ENCODE results near the gene SOCS4. TPM values are rescaled to one million over a fixed set of nuclear protein-coding genes. Genes with fewer than 3 reads are reported as not detected.

SOCS4 gene
- total and polyA plus RNA-seq, 12 donors: 4.5 to 23.1 (median 11.6) TPM

DNA sequence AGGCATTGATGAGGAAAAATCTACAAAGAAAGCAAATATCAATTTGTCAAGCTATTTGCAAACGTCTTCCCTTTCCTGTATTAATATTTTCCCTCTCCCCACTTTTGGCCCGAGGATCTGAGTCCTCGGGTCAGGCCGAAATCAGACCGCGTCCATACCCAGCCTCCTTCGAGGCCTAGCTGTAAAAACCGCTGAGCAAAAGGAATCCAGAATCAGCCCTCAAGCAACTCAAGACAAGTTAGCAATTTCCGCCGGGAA, 24.1 kb downstream of the SOCS4 start:
- no peaks in the 10 kb centered on the region for H3K36me3 ChIP-seq (replicated peaks in 1 of 2)
- H3K9me3 ChIP-seq (replicated peaks in 1 of 3): no peaks in the 10 kb centered on the region
- TF ChIP-seq CTCF (IDR thresholded peaks at IDR 0.05) (no peak), POLR2A (IDR thresholded peaks at IDR 0.05) (no peak)
- H3K4me1 ChIP-seq (replicated peaks in 1 of 2): peaks cover 0 to 45% of the 10 kb centered on the region in 2 donors
- H3K27ac ChIP-seq: peak overlapping the region; percentile 55 to 100 (median 100)
- intact Hi-C loops (cut with DNase I): no loop called here
- 0 to 2% (median 1%) methylated on average over 9 to 10 of the region's 10 CpGs for WGBS, 4 donors
- H3K4me3 ChIP-seq: peak overlapping the region in 2 of 4 donors; percentile 73 to 87
- no peaks in the 10 kb centered on the region for H3K27me3 ChIP-seq
- DNase-seq: no peak

GRCh38 chr14:55051423-55052268, 24.6 kb downstream of the SOCS4 start, which contains the start of gene MAPK1IP1L:
TSS of gene MAPK1IP1L (plus strand) at chr14:55051647. CDS start at chr14:55061684, 10,037 bp downstream.
- 0 to 2% (median 1%) methylated on average over 10 to 98 of the region's 98 CpGs for WGBS, 4 donors
- TF ChIP-seq POLR2A (IDR thresholded peaks at IDR 0.05) (peak; percentile 99), CTCF (IDR thresholded peaks at IDR 0.05) (peak; percentile 95 to 100 (median 99))
- Histone ChIP-seq H3K36me3 (replicated peaks in 1 of 2) (no peaks in the 10 kb centered on the region), H3K4me1 (replicated peaks in 1 of 2) (peaks cover 0 to 50% of the 10 kb centered on the region in 2 donors), H3K9me3 (replicated peaks in 1 of 3) (no peaks in the 10 kb centered on the region), H3K4me3 (peak within 1 kb of the TSS; percentile 73 to 100 (median 88)), H3K27me3 (no peaks in the 10 kb centered on the region), H3K27ac (peak within 1 kb of the TSS; percentile 99 to 100 (median 100))
- intact Hi-C loops (cut with DNase I): no loop called here
- peak; percentile 88 to 95 (median 92) for DNase-seq

DNA sequence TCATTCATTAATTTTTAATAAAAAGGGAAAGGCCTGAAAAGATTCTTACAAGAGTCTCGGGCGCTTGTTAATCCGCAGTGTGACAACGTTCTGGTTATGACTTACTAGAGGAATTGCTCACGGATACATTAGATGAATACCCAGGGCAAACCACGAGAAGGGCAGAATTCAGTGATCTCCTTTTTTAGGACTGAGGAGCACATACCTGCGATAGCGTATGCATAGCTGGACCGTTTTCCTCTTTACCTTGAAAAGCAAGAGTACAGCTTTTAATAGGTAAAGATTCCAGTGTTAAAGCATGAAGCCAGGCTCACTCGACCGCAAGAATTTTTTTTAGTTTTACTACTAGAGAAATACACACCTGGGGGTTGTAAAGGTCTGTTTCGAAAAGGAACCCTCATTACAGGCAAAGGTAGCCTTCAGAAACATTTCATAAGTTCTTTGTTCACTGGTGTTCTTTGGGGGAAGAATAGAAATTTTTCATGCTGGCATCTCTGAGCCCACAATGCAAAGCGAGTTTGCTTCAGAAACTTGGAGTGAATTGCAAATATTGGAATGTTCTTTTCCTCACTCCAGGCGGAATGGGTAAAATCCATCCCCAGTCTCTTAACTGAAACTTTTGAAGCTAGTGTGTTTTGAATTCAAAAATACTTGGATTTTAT, 25.4 kb downstream of the SOCS4 start:
- no peak for TF ChIP-seq CTCF (IDR thresholded peaks at IDR 0.05)
- no peak for TF ChIP-seq POLR2A (IDR thresholded peaks at IDR 0.05)
- intact Hi-C loops (cut with DNase I): no loop called here
- no peak for DNase-seq
- Histone ChIP-seq H3K4me1 (replicated peaks in 1 of 2) (peaks cover 0 to 54% of the 10 kb centered on the region in 2 donors), H3K27me3 (no peaks in the 10 kb centered on the region), H3K27ac (peak overlapping the region; percentile 99 to 100 (median 100)), H3K36me3 (replicated peaks in 1 of 2) (no peaks in the 10 kb centered on the region), H3K9me3 (replicated peaks in 1 of 3) (no peaks in the 10 kb centered on the region), H3K4me3 (peak overlapping the region in 3 of 4 donors; percentile 73 to 90 (median 87))
- WGBS, 4 donors: 6 to 9% (median 8%) methylated on average over 14 of the region's 14 CpGs

- DNase-seq: no peak
- Histone ChIP-seq H3K27me3 (no peaks in the 10 kb centered on the region), H3K36me3 (replicated peaks in 1 of 2) (no peaks in the 10 kb centered on the region), H3K4me3 (peak overlapping the region in 1 of 4 donors; percentile 87), H3K9me3 (replicated peaks in 1 of 3) (no peaks in the 10 kb centered on the region), H3K27ac (peak overlapping the region in 4 of 5 donors; percentile 14 to 100 (median 100)), H3K4me1 (replicated peaks in 1 of 2) (peaks cover 0 to 54% of the 10 kb centered on the region in 2 donors)
- TF ChIP-seq POLR2A (IDR thresholded peaks at IDR 0.05) (no peak), CTCF (IDR thresholded peaks at IDR 0.05) (no peak)
- 61 to 66% (median 63%) methylated on average over 6 of the region's 6 CpGs for WGBS, 4 donors
- intact Hi-C loops (cut with DNase I): no loop called here
Observed at GRCh38 chr14:55053018-55053417, 26.0 kb downstream of the SOCS4 start.

Data from adrenal gland (tissue), 12 donors.